Neural cell (in vitro differentiated cells): ENCODE data around the gene AWAT2. TPM values are rescaled to one million over a fixed set of nuclear protein-coding genes. Genes with fewer than 3 reads are reported as not detected.

Experiments
- H2AFZ ChIP-seq: fragments of 200-600, 300-800 bp; sonication (generic), shearing (Covaris generic); 2 replicates; pipeline ENCODE4 v1.6.0; 2014; ENCODE audit warnings: low read depth, mild to moderate bottlenecking, antibody characterized with exemption, low read length, moderate library complexity
- H3F3A ChIP-seq: fragments of 200-600 bp; shearing (Covaris generic); 2 replicates; pipeline ENCODE4 v1.6.1; 2016; ENCODE audit warnings: mild to moderate bottlenecking, moderate library complexity, mixed read lengths, antibody characterized with exemption, low read length; ENCODE audit not compliant: insufficient read depth, poor library complexity, severe bottlenecking
- H3K27ac ChIP-seq: fragments of 200-600, 300-800 bp; sonication (generic), shearing (Covaris generic); 2 replicates; pipeline ENCODE4 v1.5.1; 2014; ENCODE audit warnings: mild to moderate bottlenecking, low read length, moderate library complexity
- H3K27me3 ChIP-seq: fragments of 300-800, 200-600 bp; sonication (generic), shearing (Covaris generic); 2 replicates; pipeline ENCODE4 v1.6.0; 2014; ENCODE audit warnings: mild to moderate bottlenecking, low read depth, low read length, moderate library complexity; ENCODE audit not compliant: insufficient read depth
- H3K36me3 ChIP-seq: fragments of 300-800, 200-600 bp; sonication (generic), shearing (Covaris generic); 2 replicates; pipeline ENCODE4 v1.5.1; 2014; ENCODE audit warnings: mild to moderate bottlenecking, antibody characterized with exemption, low read length, moderate library complexity; ENCODE audit not compliant: insufficient read depth
- H3K4me2 ChIP-seq: fragments of 300-800, 200-600 bp; sonication (generic), shearing (Covaris generic); 2 replicates; pipeline ENCODE4 v1.6.0; 2014; ENCODE audit warnings: mild to moderate bottlenecking, low read length
- H3K4me3 ChIP-seq: fragments of 300-800, 200-600 bp; sonication (generic), shearing (Covaris generic); 2 replicates; pipeline ENCODE4 v1.5.1; 2014; ENCODE audit warnings: mild to moderate bottlenecking, low read length, moderate library complexity
- H3K79me2 ChIP-seq: fragments of 200-600 bp; shearing (Covaris generic); replicated peaks from 2 replicates; pipeline ENCODE4 v1.6.0; 2014; ENCODE audit warnings: mild to moderate bottlenecking, low read length, moderate library complexity; ENCODE audit not compliant: insufficient read depth
- H3K9ac ChIP-seq: fragments of 300-800, 200-600 bp; sonication (generic), shearing (Covaris generic); 2 replicates; pipeline ENCODE4 v1.6.1; 2016; ENCODE audit warnings: mild to moderate bottlenecking, low read length, mixed read lengths
- H3K9me2 ChIP-seq: fragments of 200-600 bp; shearing (Covaris generic); 2 replicates; pipeline ENCODE4 v1.6.1; 2016; ENCODE audit warnings: mild to moderate bottlenecking, low read length, mixed read lengths; ENCODE audit not compliant: insufficient read depth
- H3K9me3 ChIP-seq: fragments of 200-600, 300-800 bp; sonication (generic), shearing (Covaris generic); 2 replicates; pipeline ENCODE4 v1.6.1; 2016; ENCODE audit warnings: mild to moderate bottlenecking, mixed run types, low read length, moderate library complexity, mixed read lengths
- H4K20me1 ChIP-seq: fragments of 200-600 bp; shearing (Covaris generic); 2 replicates; pipeline ENCODE4 v1.6.1; 2016; ENCODE audit warnings: mild to moderate bottlenecking, mixed run types; ENCODE audit not compliant: insufficient read depth
- CTCF ChIP-seq: fragments of 450-650 bp; IDR thresholded peaks from 2 replicates; pipeline ENCODE4 v1.5.1; 2014; ENCODE audit warnings: antibody characterized with exemption, mild to moderate bottlenecking, moderate library complexity; ENCODE audit not compliant: poor library complexity, severe bottlenecking
- EP300 ChIP-seq: fragments of 450-650 bp; conservative IDR thresholded peaks from 2 replicates; pipeline ENCODE4 v1.6.1; 2014; ENCODE audit warnings: antibody characterized with exemption, mild to moderate bottlenecking, moderate library complexity; ENCODE audit not compliant: poor library complexity, severe bottlenecking
- EZH2 ChIP-seq: fragments of 200-600, 300-800 bp; shearing (Covaris generic), sonication (generic); IDR thresholded peaks from 2 replicates; pipeline ENCODE4 v1.6.1; 2014; ENCODE audit warnings: antibody characterized with exemption, low read length, borderline replicate concordance, mild to moderate bottlenecking; ENCODE audit not compliant: insufficient read depth, poor library complexity, severe bottlenecking
- MXI1 ChIP-seq: fragments of 450-650 bp; conservative IDR thresholded peaks from 2 replicates; pipeline ENCODE4 v1.6.1; 2014; ENCODE audit warnings: antibody characterized with exemption, mild to moderate bottlenecking; ENCODE audit not compliant: poor library complexity, severe bottlenecking
- POLR2AphosphoS5 ChIP-seq: IDR thresholded peaks from 2 replicates; pipeline ENCODE4 v1.6.1; 2012
- RAD21 ChIP-seq: fragments of 450-650 bp; conservative IDR thresholded peaks from 2 replicates; pipeline ENCODE4 v1.6.1; 2014; ENCODE audit warnings: antibody characterized with exemption, mild to moderate bottlenecking, moderate library complexity
- REST ChIP-seq: IDR thresholded peaks from 2 replicates; pipeline ENCODE4 v1.6.1; 2012; ENCODE audit warnings: borderline replicate concordance
- SMC3 ChIP-seq: fragments of 450-650 bp; conservative IDR thresholded peaks from 2 replicates; pipeline ENCODE4 v1.6.1; 2014; ENCODE audit warnings: antibody characterized with exemption, mild to moderate bottlenecking, moderate library complexity; ENCODE audit not compliant: poor library complexity
- TAF1 ChIP-seq: IDR thresholded peaks from 2 replicates; pipeline ENCODE4 v1.6.1; 2012; ENCODE audit warnings: low read depth
- polyA plus RNA-seq: library from polyadenylated mRNA; depleted of rRNA; stranded (reverse); fragments of >200 nt; gene quantifications from 2 replicates; pipeline ENCODE4 v1.2.3, GENCODE V29; 2014

AWAT2 gene
- polyA plus RNA-seq, 1 donor from 2014 or later = not detected

GRCh38 chrX:69996113-69996468 is 53.6 kb downstream of the AWAT2 start:
- Histone ChIP-seq H3K9ac (no peak overlapping the region), H3K4me2 (no peak overlapping the region), H3K27ac (no peak overlapping the region), H3K27me3 (no peaks in the 10 kb centered on the region), H2AFZ (no peak overlapping the region), H3K79me2 (no peaks in the 10 kb centered on the region), H4K20me1 (no peaks in the 10 kb centered on the region), H3K9me3 (no peaks in the 10 kb centered on the region), H3K4me3 (no peak overlapping the region), H3K36me3 (no peaks in the 10 kb centered on the region), H3K9me2 (no peaks in the 10 kb centered on the region), H3F3A (no peaks in the 10 kb centered on the region)
- TF ChIP-seq SMC3 (no peak), REST (no peak), CTCF (no peak), RAD21 (no peak), EZH2 (no peak), MXI1 (no peak), EP300 (no peak), TAF1 (no peak), POLR2AphosphoS5 (no peak)

- H3K4me3 ChIP-seq = no peak overlapping the region
- no peaks in the 10 kb centered on the region for H4K20me1 ChIP-seq
- no peaks in the 10 kb centered on the region for H3F3A ChIP-seq
- TF ChIP-seq POLR2AphosphoS5 (no peak), SMC3 (no peak)
- no peaks in the 10 kb centered on the region for H3K9me2 ChIP-seq
- H3K4me2 ChIP-seq = no peak overlapping the region
- H2AFZ ChIP-seq = no peak overlapping the region
- H3K27ac ChIP-seq = no peak overlapping the region
- no peaks in the 10 kb centered on the region for H3K9me3 ChIP-seq
- no peaks in the 10 kb centered on the region for H3K27me3 ChIP-seq
- H3K9ac ChIP-seq = no peak overlapping the region
- no peaks in the 10 kb centered on the region for H3K36me3 ChIP-seq
- no peaks in the 10 kb centered on the region for H3K79me2 ChIP-seq
These were observed 54.2 kb downstream of the AWAT2 start for GRCh38 chrX:69995362-69996112.
